MM.1S (cell line): ENCODE results near the gene TTC7B.

Experiments
- DNase-seq: peaks from one replicate; pipeline ENCODE4 v3.0.0-alpha.2; 2015
- H2AFZ ChIP-seq: fragments of 300-600 bp; sonication (generic); 2 replicates; pipeline ENCODE4 v1.6.0; 2016; ENCODE audit warnings: antibody characterized with exemption, low read length
- H3F3A ChIP-seq: fragments of 300-600 bp; sonication (generic); 2 replicates; pipeline ENCODE4 v1.6.1; 2016; ENCODE audit warnings: mild to moderate bottlenecking, antibody characterized with exemption, low read length, moderate library complexity, mixed read lengths; ENCODE audit not compliant: insufficient read depth
- H3K27ac ChIP-seq: fragments of 300-600 bp; sonication (generic); 2 replicates; pipeline ENCODE4 v1.5.1; 2016; ENCODE audit warnings: mild to moderate bottlenecking, low read length
- H3K27me3 ChIP-seq: fragments of 300-600 bp; sonication (generic); replicated peaks from 2 replicates; pipeline ENCODE4 v1.6.0; 2016; ENCODE audit warnings: low read length; ENCODE audit not compliant: insufficient read depth
- H3K36me3 ChIP-seq: fragments of 300-600 bp; sonication (generic); replicated peaks from 2 replicates; pipeline ENCODE4 v1.6.1; 2016; ENCODE audit warnings: mild to moderate bottlenecking, low read length, mixed read lengths; ENCODE audit not compliant: insufficient read depth
- H3K4me1 ChIP-seq: fragments of 300-600 bp; sonication (generic); 2 replicates; pipeline ENCODE4 v1.6.1; 2016; ENCODE audit warnings: low read length, mixed read lengths
- H3K4me2 ChIP-seq: fragments of 300-600 bp; sonication (generic); 2 replicates; pipeline ENCODE4 v1.6.0; 2016; ENCODE audit warnings: low read depth, low read length
- H3K4me3 ChIP-seq: fragments of 300-600 bp; sonication (generic); 2 replicates; pipeline ENCODE4 v1.5.1; 2016; ENCODE audit warnings: low read length, mixed read lengths
- H3K79me2 ChIP-seq: fragments of 300-600 bp; sonication (generic); 2 replicates; pipeline ENCODE4 v1.6.1; 2016; ENCODE audit warnings: mixed run types, low read length, mixed read lengths
- H3K9ac ChIP-seq: fragments of 300-600 bp; sonication (generic); 2 replicates; pipeline ENCODE4 v1.6.1; 2016; ENCODE audit warnings: low read length, mixed read lengths
- H3K9me2 ChIP-seq: fragments of 300-600 bp; sonication (generic); replicated peaks from 2 replicates; pipeline ENCODE4 v1.6.1; 2016; ENCODE audit warnings: mild to moderate bottlenecking, low read length, mixed read lengths; ENCODE audit not compliant: insufficient read depth
- H3K9me3 ChIP-seq: fragments of 300-600 bp; sonication (generic); replicated peaks from 2 replicates; pipeline ENCODE4 v1.6.1; 2016; ENCODE audit warnings: mild to moderate bottlenecking, low read length, mixed read lengths; ENCODE audit not compliant: insufficient read depth
- H4K20me1 ChIP-seq: fragments of 300-600 bp; sonication (generic); 2 replicates; pipeline ENCODE4 v1.6.1; 2016; ENCODE audit warnings: mild to moderate bottlenecking, low read length, moderate library complexity, mixed read lengths; ENCODE audit not compliant: insufficient read depth
- EZH2 ChIP-seq: fragments of 300-600 bp; sonication (generic); optimal IDR thresholded peaks from 2 replicates; pipeline ENCODE3; 2017; ENCODE audit warnings: low read depth, mild to moderate bottlenecking, antibody characterized with exemption, low read length, mixed read lengths
- EZH2phosphoT487 ChIP-seq: fragments of 300-600 bp; sonication (generic); IDR thresholded peaks from 2 replicates; pipeline ENCODE4 v1.6.1; 2018; ENCODE audit warnings: antibody characterized with exemption, low read length
- TF ChIP-seq, protein P1 (sequence below): fragments of 300-600 bp; sonication (generic); IDR thresholded peaks from 2 replicates; pipeline ENCODE4 v1.5.1; 2016; ENCODE audit warnings: antibody characterized with exemption, low read length, mixed read lengths

Gene TTC7B

DNA sequence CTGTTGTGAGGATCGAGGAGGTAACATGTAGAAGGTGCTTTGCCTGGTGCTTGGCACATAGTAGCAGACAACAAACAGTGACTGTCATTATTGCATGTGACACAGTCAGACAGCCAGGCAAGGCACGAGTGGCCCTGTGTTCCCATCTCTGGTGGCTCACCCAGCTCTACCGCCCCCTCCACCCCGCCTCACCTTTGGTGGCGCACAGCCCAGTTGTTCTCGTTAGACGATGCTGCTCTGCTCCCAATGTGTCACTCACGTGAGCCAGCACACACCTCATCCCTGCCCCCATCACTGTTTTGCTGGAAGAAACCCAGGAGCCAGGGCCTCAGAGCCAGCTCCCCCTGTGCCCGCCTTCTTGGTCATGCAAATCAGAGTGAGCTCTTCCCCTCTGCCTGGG lies 306.1 kb downstream of the TTC7B start:
- TF ChIP-seq EZH2 (no peak), EZH2phosphoT487 (no peak)
- TF ChIP-seq, protein P1, sequence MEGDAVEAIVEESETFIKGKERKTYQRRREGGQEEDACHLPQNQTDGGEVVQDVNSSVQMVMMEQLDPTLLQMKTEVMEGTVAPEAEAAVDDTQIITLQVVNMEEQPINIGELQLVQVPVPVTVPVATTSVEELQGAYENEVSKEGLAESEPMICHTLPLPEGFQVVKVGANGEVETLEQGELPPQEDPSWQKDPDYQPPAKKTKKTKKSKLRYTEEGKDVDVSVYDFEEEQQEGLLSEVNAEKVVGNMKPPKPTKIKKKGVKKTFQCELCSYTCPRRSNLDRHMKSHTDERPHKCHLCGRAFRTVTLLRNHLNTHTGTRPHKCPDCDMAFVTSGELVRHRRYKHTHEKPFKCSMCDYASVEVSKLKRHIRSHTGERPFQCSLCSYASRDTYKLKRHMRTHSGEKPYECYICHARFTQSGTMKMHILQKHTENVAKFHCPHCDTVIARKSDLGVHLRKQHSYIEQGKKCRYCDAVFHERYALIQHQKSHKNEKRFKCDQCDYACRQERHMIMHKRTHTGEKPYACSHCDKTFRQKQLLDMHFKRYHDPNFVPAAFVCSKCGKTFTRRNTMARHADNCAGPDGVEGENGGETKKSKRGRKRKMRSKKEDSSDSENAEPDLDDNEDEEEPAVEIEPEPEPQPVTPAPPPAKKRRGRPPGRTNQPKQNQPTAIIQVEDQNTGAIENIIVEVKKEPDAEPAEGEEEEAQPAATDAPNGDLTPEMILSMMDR: no peak
- H3F3A ChIP-seq: no peaks in the 10 kb centered on the region
- no peaks in the 10 kb centered on the region for H3K36me3 ChIP-seq
- no peak overlapping the region for H3K4me2 ChIP-seq
- no peak overlapping the region for H2AFZ ChIP-seq
- H3K9me2 ChIP-seq: no peaks in the 10 kb centered on the region
- no peak for DNase-seq
- no peaks in the 10 kb centered on the region for H3K9me3 ChIP-seq
- H3K27me3 ChIP-seq: no peaks in the 10 kb centered on the region; the same call in 1 of the 2 replicates
- no peak overlapping the region for H3K9ac ChIP-seq
- H4K20me1 ChIP-seq: no peaks in the 10 kb centered on the region
- H3K27ac ChIP-seq: no peak overlapping the region
- H3K4me3 ChIP-seq: no peak overlapping the region
- no peaks in the 10 kb centered on the region for H3K4me1 ChIP-seq
- no peaks in the 10 kb centered on the region for H3K79me2 ChIP-seq

DNA sequence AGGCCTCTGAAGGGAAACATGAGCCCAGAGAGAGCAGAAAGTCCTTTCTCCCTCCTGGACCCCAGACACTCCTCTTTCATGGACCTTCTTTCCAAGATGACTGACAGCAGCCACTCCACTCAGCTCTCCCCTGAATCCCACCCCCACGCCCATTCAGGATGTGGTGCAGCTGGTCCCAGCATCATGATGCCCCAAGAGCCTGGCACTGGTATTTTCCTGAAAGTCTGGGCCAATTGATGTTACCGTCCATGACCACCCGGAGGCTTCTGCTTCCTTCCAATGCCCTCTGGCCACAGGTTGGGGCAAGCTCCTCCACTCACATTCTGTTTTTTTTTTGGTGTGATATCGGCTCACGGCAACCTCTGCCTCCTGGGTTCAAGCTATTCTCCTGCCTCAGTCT lies 306.8 kb downstream of the TTC7B start:
- Histone ChIP-seq H3K27me3 (no peaks in the 10 kb centered on the region; the same call in 1 of the 2 replicates), H3K9me2 (no peaks in the 10 kb centered on the region), H3K79me2 (no peaks in the 10 kb centered on the region), H3K27ac (no peak overlapping the region), H3K9ac (no peak overlapping the region), H3K4me3 (no peak overlapping the region), H3K9me3 (no peaks in the 10 kb centered on the region), H2AFZ (no peak overlapping the region), H3K36me3 (no peaks in the 10 kb centered on the region), H3K4me2 (no peak overlapping the region), H3F3A (no peaks in the 10 kb centered on the region), H4K20me1 (no peaks in the 10 kb centered on the region), H3K4me1 (no peaks in the 10 kb centered on the region)
- no peak for DNase-seq
- TF ChIP-seq EZH2: no peak
- TF ChIP-seq, protein P1: no peak
- TF ChIP-seq EZH2phosphoT487: no peak

DNA sequence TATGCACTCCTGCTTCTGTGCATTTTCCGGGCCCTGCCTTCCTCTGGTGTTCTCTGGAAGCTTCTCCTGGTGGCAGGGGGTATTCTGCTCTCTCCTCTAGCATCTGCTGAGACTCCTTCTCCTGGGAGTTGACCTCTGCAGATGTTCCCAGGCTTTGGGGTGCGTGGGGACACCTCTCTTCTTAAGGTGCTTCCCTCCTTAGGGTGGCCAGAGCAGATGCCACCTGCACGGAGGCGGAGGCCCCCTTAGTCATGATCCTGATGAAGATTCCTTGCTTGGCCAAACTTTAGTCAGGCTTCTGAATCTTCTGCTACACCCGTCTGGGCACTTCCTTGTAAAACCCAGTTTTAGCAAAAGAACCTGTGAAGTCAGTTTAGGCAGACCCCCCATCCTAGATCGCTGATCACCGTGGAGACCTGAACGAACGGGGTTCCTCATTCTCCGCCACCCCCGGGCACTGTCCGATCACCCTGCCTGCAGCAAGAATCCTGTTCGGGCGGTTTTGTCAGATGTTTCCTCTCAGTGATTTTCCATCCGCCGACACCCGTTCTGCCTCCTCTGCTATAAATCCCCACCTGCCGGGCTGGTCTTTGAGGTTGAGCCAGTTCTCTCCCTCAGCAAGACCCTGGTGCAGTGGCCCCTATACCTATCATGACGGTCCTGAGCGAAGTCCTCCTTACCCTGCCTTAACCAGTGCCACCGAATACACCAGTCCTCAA lies 307.5 kb downstream of the TTC7B start:
- Histone ChIP-seq H2AFZ (no peak overlapping the region), H3K9me2 (no peaks in the 10 kb centered on the region), H3K4me3 (no peak overlapping the region), H3K27ac (no peak overlapping the region), H3K27me3 (no peaks in the 10 kb centered on the region; the same call in 1 of the 2 replicates), H3K4me2 (no peak overlapping the region), H3K79me2 (no peaks in the 10 kb centered on the region), H3K9ac (no peak overlapping the region), H4K20me1 (no peaks in the 10 kb centered on the region), H3K4me1 (no peaks in the 10 kb centered on the region), H3K9me3 (no peaks in the 10 kb centered on the region), H3F3A (no peaks in the 10 kb centered on the region), H3K36me3 (no peaks in the 10 kb centered on the region)
- TF ChIP-seq, protein P1: no peak
- TF ChIP-seq EZH2: no peak
- TF ChIP-seq EZH2phosphoT487: no peak
- DNase-seq: no peak
